Measurements from ENCODE around the gene PMP22.
"Not testable (repeated sequence)": the region's sequence is repeated elsewhere in the genome, so short reads cannot be mapped to it uniquely, and the experiment has no call there.

Gene PMP22

DNA sequence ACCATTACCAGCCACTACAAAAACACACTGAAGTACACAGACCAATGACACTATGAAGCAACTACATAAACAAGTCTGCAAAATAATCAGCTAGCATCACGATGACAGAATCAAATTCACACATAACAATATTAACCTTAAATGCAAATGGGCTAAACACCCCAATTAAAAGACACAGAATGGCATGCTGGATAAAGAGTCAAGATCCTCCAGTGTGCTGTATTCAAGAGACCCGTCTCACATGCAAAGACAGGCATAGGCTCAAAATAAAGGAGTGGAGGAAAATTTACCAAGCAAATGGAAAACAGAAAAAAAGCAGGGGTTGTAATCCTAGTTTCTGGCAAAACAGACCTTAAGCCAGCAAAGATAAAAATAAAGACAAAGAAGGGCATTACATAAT, 64.6 kb downstream of the PMP22 start:
- not testable (repeated sequence) for DNase-seq

GRCh38 chr17:15197229-15197628, 67.9 kb downstream of the PMP22 start:
- DNase-seq = no peak

DNA sequence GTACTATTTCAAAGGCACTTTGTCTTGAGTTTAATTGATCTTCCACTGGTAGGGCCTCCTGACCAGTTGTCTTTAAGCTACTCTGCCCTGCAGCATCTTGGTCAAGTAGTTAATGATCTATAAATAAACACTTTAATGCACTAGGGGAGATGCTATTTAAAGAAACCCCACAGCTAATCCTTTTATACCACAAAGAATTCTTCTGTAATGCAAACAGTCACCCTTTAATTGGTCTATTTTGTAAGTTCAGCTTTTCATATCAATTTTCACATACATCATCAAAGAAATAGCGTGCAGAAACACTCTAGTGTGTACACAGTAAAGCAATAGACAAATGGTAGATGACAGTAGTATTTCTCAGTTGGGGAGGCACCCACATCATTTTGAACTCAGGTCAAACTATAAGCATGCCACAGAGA, 70.3 kb downstream of the PMP22 start:
- no peak for DNase-seq

GRCh38 chr17:15185625-15185991, 79.5 kb downstream of the PMP22 start:
- no peak for DNase-seq

GRCh38 chr17:15184872-15185624, 80.1 kb downstream of the PMP22 start:
- no peak for DNase-seq

DNA sequence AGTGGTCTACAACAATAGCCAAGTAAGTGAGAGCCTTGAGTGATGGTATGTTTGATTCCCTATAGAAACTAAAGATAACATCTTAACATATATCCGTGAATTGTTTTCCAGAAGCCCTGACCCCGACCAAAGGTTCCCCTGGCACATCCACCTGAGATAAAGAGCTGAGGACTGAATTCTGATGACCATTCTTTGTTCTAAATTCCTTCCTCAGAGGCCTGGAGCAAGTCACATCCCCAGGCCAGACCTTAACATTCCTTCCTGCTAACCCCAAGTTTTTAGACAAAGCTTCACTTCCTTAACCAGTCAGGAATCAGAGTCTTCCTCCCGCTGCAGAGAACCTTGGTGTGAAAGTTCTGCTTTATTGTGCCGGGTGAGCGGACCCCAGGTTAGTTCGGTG, 83.3 kb downstream of the PMP22 start:
- DNase-seq = no peak

- DNase-seq = no peak
Observed at GRCh38 chr17:15181333-15181732, 83.8 kb downstream of the PMP22 start.

DNA sequence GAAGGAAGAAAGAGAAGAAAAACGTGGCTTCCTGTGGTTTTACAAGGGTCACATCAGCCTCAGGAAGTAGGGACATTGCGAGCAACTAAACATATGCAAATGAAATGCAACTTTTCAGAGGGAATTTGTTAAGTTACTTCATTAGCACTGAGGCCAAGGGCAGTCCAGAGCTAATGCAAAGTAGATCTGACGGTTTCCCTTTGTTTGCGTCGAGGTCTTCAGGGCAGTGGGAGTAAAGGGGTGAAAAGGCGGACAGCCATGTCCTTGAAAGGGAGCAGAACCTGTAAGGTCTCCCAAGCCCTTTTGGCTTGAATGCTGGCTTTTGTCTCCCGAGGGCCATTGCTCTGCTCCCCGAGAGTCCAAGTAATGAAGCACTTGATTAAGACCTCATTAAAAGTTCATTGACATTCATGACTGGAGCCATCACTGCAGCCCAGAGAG, 85.0 kb downstream of the PMP22 start:
- no peak for DNase-seq
